ENCODE measurements around the gene FMN1.

- TF ChIP-seq POLR2A (IDR thresholded peaks at IDR 0.05) (no peak), POLR2AphosphoS5 (IDR thresholded peaks at IDR 0.05) (no peak), CTCF (IDR thresholded peaks at IDR 0.05) (no peak), EP300 (IDR thresholded peaks at IDR 0.05) (no peak)
Measured at GRCh38 chr15:33157371-33158037, 37.0 kb downstream of the FMN1 start.

Measured in upper lobe of left lung (tissue), 4 donors.